Neural progenitor cell (in vitro differentiated cells): ENCODE measurements around the gene TRPM6. TPM values are rescaled to one million over a fixed set of nuclear protein-coding genes. Genes with fewer than 3 reads are reported as not detected.

ENCODE experiments used
- DNase-seq: peaks from one replicate; pipeline ENCODE4 v3.0.0-alpha.2; 2016; ENCODE audit warnings: low spot score
- H2AFZ ChIP-seq: fragments of 200-600 bp; sonication (generic); replicated peaks from 2 replicates; pipeline ENCODE4 v1.6.1; 2016; ENCODE audit warnings: antibody characterized with exemption
- H3F3A ChIP-seq: fragments of 200-600 bp; sonication (generic); 2 replicates; pipeline ENCODE4 v1.6.1; 2016; ENCODE audit warnings: antibody characterized with exemption, low read depth
- H3K27ac ChIP-seq: fragments of 200-600 bp; sonication (generic); 2 replicates; pipeline ENCODE4 v1.5.1; 2016; ENCODE audit warnings: mild to moderate bottlenecking
- H3K27me3 ChIP-seq: fragments of 200-600 bp; sonication (generic); 2 replicates; pipeline ENCODE4 v1.6.1; 2016; ENCODE audit warnings: mild to moderate bottlenecking, moderate library complexity
- H3K36me3 ChIP-seq: fragments of 200-600 bp; sonication (generic); 2 replicates; pipeline ENCODE4 v1.5.1; 2016
- H3K4me1 ChIP-seq: fragments of 200-600 bp; sonication (generic); 2 replicates; pipeline ENCODE4 v1.6.1; 2016; ENCODE audit warnings: mixed run types
- H3K4me2 ChIP-seq: fragments of 200-600 bp; sonication (generic); 2 replicates; pipeline ENCODE4 v1.6.1; 2016
- H3K4me3 ChIP-seq: fragments of 200-600 bp; sonication (generic); 2 replicates; pipeline ENCODE4 v1.5.1; 2016
- H3K79me2 ChIP-seq: fragments of 200-600 bp; sonication (generic); 2 replicates; pipeline ENCODE4 v1.6.1; 2016; ENCODE audit warnings: low read depth
- H3K9ac ChIP-seq: fragments of 200-600 bp; sonication (generic); 2 replicates; pipeline ENCODE4 v1.6.1; 2016
- H3K9me3 ChIP-seq: fragments of 200-600 bp; sonication (generic); 2 replicates; pipeline ENCODE4 v1.5.1; 2016; ENCODE audit warnings: low read depth
- H4K20me1 ChIP-seq: fragments of 200-600 bp; sonication (generic); 2 replicates; pipeline ENCODE4 v1.6.1; 2016; ENCODE audit warnings: low read depth
- H3K27ac Mint-ChIP-seq: 3 replicates; pipeline ENCODE4 v1.8.0; 2021; ENCODE audit warnings: mixed read lengths
- H3K27me3 Mint-ChIP-seq: 2 replicates; pipeline ENCODE4 v1.8.0; 2022; ENCODE audit warnings: low read depth, mild to moderate bottlenecking, inconsistent platforms, moderate library complexity, mixed read lengths; ENCODE audit not compliant: insufficient read depth
- H3K36me3 Mint-ChIP-seq: 3 replicates; pipeline ENCODE4 v1.8.0; 2021; ENCODE audit warnings: mixed read lengths
- H3K4me1 Mint-ChIP-seq: 3 replicates; pipeline ENCODE4 v1.8.0; 2021; ENCODE audit warnings: mixed read lengths
- H3K4me3 Mint-ChIP-seq: 3 replicates; pipeline ENCODE4 v1.8.0; 2021; ENCODE audit warnings: mild to moderate bottlenecking, moderate library complexity, mixed read lengths
- H3K9me3 Mint-ChIP-seq: 3 replicates; pipeline ENCODE4 v1.8.0; 2020; ENCODE audit warnings: mixed read lengths
- EZH2 ChIP-seq: fragments of 200-600 bp; sonication (generic); IDR thresholded peaks from 2 replicates; pipeline ENCODE4 v1.6.1; 2017; ENCODE audit warnings: antibody characterized with exemption, mild to moderate bottlenecking, moderate library complexity
- EZH2phosphoT487 ChIP-seq: fragments of 200-600 bp; sonication (generic); IDR thresholded peaks from 2 replicates; pipeline ENCODE4 v1.6.1; 2017; ENCODE audit warnings: antibody characterized with exemption
- total RNA-seq: library from RNA; depleted of rRNA; stranded (reverse); fragments of >200 nt; gene quantifications from 2 replicates; pipeline ENCODE4 v1.2.3, GENCODE V29; 2015; ENCODE audit warnings: low replicate concordance
- TF ChIP-seq, protein P1 (sequence below): fragments of 200-600 bp; sonication (generic); IDR thresholded peaks from 2 replicates; pipeline ENCODE4 v1.5.1; 2017; ENCODE audit warnings: antibody characterized with exemption, mild to moderate bottlenecking

TRPM6 gene
- total RNA-seq, 1 donor from 2014 or later = not detected

DNA sequence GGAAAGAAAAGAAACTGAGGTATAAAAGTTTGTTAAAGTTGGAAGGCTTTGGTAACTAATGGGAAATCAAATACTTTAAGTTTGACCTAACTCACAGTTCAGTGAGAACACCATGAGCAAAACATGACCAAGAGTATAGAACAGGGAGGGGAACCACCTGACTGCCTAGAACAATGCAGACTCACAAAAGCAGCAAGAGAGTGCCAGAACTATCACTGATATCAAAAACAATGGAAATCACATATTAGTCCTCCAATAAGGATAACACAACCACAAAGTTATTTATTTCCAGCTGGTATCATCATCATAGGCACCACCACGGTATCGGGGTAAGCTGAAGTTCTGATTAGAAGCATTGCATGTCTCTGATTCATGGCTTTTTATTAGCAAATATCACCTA is 77.5 kb downstream of the TRPM6 start:
- H3K36me3 ChIP-seq = no peaks in the 10 kb centered on the region
- Mint-ChIP-seq H3K27ac (no peak overlapping the region), H3K27me3 (no peaks in the 10 kb centered on the region), H3K4me3 (no peak overlapping the region), H3K36me3 (no peaks in the 10 kb centered on the region), H3K9me3 (no peaks in the 10 kb centered on the region), H3K4me1 (no peaks in the 10 kb centered on the region)
- no peaks in the 10 kb centered on the region for H3F3A ChIP-seq
- no peaks in the 10 kb centered on the region for H3K79me2 ChIP-seq
- H3K9ac ChIP-seq = no peak overlapping the region
- DNase-seq = no peak
- no peaks in the 10 kb centered on the region for H3K4me1 ChIP-seq
- TF ChIP-seq, protein P1, sequence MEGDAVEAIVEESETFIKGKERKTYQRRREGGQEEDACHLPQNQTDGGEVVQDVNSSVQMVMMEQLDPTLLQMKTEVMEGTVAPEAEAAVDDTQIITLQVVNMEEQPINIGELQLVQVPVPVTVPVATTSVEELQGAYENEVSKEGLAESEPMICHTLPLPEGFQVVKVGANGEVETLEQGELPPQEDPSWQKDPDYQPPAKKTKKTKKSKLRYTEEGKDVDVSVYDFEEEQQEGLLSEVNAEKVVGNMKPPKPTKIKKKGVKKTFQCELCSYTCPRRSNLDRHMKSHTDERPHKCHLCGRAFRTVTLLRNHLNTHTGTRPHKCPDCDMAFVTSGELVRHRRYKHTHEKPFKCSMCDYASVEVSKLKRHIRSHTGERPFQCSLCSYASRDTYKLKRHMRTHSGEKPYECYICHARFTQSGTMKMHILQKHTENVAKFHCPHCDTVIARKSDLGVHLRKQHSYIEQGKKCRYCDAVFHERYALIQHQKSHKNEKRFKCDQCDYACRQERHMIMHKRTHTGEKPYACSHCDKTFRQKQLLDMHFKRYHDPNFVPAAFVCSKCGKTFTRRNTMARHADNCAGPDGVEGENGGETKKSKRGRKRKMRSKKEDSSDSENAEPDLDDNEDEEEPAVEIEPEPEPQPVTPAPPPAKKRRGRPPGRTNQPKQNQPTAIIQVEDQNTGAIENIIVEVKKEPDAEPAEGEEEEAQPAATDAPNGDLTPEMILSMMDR = no peak
- TF ChIP-seq EZH2 (no peak), EZH2phosphoT487 (no peak)
- no peaks in the 10 kb centered on the region for H4K20me1 ChIP-seq
- no peaks in the 10 kb centered on the region for H3K27me3 ChIP-seq
- H3K4me2 ChIP-seq = no peak overlapping the region
- H3K4me3 ChIP-seq = no peak overlapping the region
- H3K9me3 ChIP-seq = no peaks in the 10 kb centered on the region
- peak overlapping the region; percentile 3 for H2AFZ ChIP-seq
- H3K27ac ChIP-seq = no peak overlapping the region

DNA sequence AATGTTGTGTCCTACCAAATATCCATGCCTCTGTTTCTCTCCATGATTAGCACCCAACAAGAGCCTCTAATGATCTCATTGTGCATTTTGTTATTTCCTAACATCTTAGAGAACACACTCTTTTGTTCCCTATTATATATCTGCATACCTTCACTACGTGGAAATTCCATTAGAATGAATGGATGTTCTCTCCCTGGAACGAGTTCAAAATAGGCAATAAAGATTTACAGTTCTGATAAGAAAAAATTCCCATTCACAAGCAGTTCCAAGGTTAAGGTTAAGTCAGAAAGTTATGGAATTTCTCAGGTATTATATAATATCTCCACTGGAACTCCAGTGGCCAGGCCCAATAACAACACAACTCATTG is 83.7 kb downstream of the TRPM6 start:
- H3K27me3 Mint-ChIP-seq = no peaks in the 10 kb centered on the region
- Histone ChIP-seq H3F3A (no peaks in the 10 kb centered on the region), H3K4me3 (no peak overlapping the region), H3K27me3 (no peaks in the 10 kb centered on the region), H4K20me1 (no peaks in the 10 kb centered on the region), H3K9ac (no peak overlapping the region), H3K9me3 (no peaks in the 10 kb centered on the region), H3K36me3 (no peaks in the 10 kb centered on the region), H3K79me2 (no peaks in the 10 kb centered on the region), H3K4me1 (no peaks in the 10 kb centered on the region), H2AFZ (no peak overlapping the region), H3K27ac (no peak overlapping the region), H3K4me2 (no peak overlapping the region)
- H3K9me3 Mint-ChIP-seq = no peaks in the 10 kb centered on the region
- no peaks in the 10 kb centered on the region for H3K36me3 Mint-ChIP-seq
- H3K27ac Mint-ChIP-seq = no peak overlapping the region
- no peaks in the 10 kb centered on the region for H3K4me1 Mint-ChIP-seq
- DNase-seq = no peak
- TF ChIP-seq, protein P1 = no peak
- TF ChIP-seq EZH2 (no peak), EZH2phosphoT487 (no peak)
- H3K4me3 Mint-ChIP-seq = no peak overlapping the region

DNA sequence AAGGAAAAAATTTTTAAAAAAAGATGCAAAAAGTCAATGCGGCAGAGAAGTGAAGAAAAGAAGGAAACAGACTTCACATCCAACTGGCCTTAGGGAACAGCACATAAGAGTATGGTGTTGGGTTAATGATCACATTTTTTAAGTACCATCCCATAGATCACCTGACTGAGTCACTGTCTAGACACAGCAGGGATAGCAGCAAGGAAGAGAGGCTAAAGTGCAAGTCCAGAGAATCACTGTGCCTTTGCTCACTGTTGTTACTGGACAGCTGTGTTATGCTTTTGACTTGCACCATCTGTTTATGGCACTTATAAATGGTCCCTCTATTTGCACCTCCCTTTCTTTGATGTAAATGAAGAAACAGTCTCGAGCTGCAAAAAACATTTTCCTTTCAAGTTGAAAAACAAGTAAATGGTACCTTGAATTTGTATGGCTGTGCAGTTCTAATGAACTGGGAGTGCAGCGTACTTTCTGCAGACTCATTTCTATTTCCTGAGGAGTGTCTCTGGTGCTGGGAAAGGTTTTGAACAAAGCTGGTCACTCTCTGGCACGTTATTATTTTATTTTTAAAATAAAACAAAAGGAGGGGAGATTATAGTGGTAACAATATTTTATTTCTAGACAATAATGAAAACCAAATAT is 84.2 kb downstream of the TRPM6 start:
- H3F3A ChIP-seq = no peaks in the 10 kb centered on the region
- H3K36me3 ChIP-seq = no peaks in the 10 kb centered on the region
- H3K27me3 ChIP-seq = no peaks in the 10 kb centered on the region
- no peaks in the 10 kb centered on the region for H3K4me1 Mint-ChIP-seq
- H3K4me1 ChIP-seq = no peaks in the 10 kb centered on the region
- H3K27ac Mint-ChIP-seq = no peak overlapping the region
- H3K79me2 ChIP-seq = no peaks in the 10 kb centered on the region
- no peak overlapping the region for H3K27ac ChIP-seq
- H3K9ac ChIP-seq = no peak overlapping the region
- H3K4me2 ChIP-seq = no peak overlapping the region
- no peaks in the 10 kb centered on the region for H3K9me3 Mint-ChIP-seq
- H3K27me3 Mint-ChIP-seq = no peaks in the 10 kb centered on the region
- H2AFZ ChIP-seq = no peak overlapping the region
- no peak overlapping the region for H3K4me3 ChIP-seq
- H4K20me1 ChIP-seq = no peaks in the 10 kb centered on the region
- TF ChIP-seq EZH2phosphoT487 (no peak), EZH2 (no peak)
- TF ChIP-seq, protein P1 = no peak
- no peak for DNase-seq
- H3K4me3 Mint-ChIP-seq = no peak overlapping the region
- no peaks in the 10 kb centered on the region for H3K36me3 Mint-ChIP-seq
- H3K9me3 ChIP-seq = no peaks in the 10 kb centered on the region
